OCI-LY3 (cell line): ENCODE measurements around the gene SRP19.
"Not testable (repeated sequence)": the region's sequence is repeated elsewhere in the genome, so short reads cannot be mapped to it uniquely, and the experiment has no call there.

Source experiments
- H2AFZ ChIP-seq: fragments of 200-600, 300-600 bp; shearing (Covaris generic); 2 replicates; pipeline ENCODE4 v1.6.0; 2014; ENCODE audit warnings: antibody characterized with exemption, low read depth, low read length
- H3K27ac ChIP-seq: fragments of 200-600, 300-600 bp; sonication (generic); 2 replicates; pipeline ENCODE4 v1.5.1; 2014; ENCODE audit warnings: mild to moderate bottlenecking, low read length, moderate library complexity, mixed read lengths
- H3K27me3 ChIP-seq: fragments of 200-600, 300-600 bp; sonication (generic); 2 replicates; pipeline ENCODE4 v1.6.1; 2014; ENCODE audit warnings: low read depth, low read length, mixed read lengths
- H3K36me3 ChIP-seq: fragments of 200-600, 300-600 bp; sonication (generic); replicated peaks from 2 replicates; pipeline ENCODE3; 2014; ENCODE audit warnings: low read depth, low read length, mixed read lengths
- H3K4me1 ChIP-seq: fragments of 300-600, 200-600 bp; sonication (generic); 2 replicates; pipeline ENCODE4 v1.6.1; 2014; ENCODE audit warnings: low read length, mixed read lengths
- H3K4me2 ChIP-seq: fragments of 200-600, 300-600 bp; sonication (generic); 2 replicates; pipeline ENCODE4 v1.6.1; 2014; ENCODE audit warnings: low read length, mixed read lengths
- H3K4me3 ChIP-seq: fragments of 300-600, 200-600 bp; sonication (generic); 2 replicates; pipeline ENCODE4 v1.5.1; 2014; ENCODE audit warnings: antibody characterized with exemption, mild to moderate bottlenecking, low read length, moderate library complexity
- H3K79me2 ChIP-seq: fragments of 300-600, 200-600 bp; shearing (Covaris generic); 2 replicates; pipeline ENCODE4 v1.6.1; 2014; ENCODE audit warnings: mild to moderate bottlenecking, low read length, mixed read lengths
- H3K9ac ChIP-seq: fragments of 300-600, 200-600 bp; shearing (Covaris generic); 2 replicates; pipeline ENCODE4 v1.6.0; 2014; ENCODE audit warnings: mild to moderate bottlenecking, low read length, moderate library complexity
- H3K9me3 ChIP-seq: fragments of 200-600, 300-600 bp; shearing (Covaris generic); 2 replicates; pipeline ENCODE4 v1.6.1; 2014; ENCODE audit warnings: low read length, mixed read lengths; ENCODE audit not compliant: insufficient read depth
- H4K20me1 ChIP-seq: fragments of 200-600, 300-600 bp; sonication (generic); 2 replicates; pipeline ENCODE4 v1.6.1; 2016; ENCODE audit warnings: low read length, mixed read lengths; ENCODE audit not compliant: insufficient read depth
- CTCF ChIP-seq: fragments of 200-600, 300-600 bp; sonication (generic); IDR thresholded peaks from 2 replicates; pipeline ENCODE4 v1.5.1; 2014; ENCODE audit warnings: antibody characterized with exemption, low read length, low read depth
- EZH2phosphoT487 ChIP-seq: fragments of 200-600 bp; shearing (Covaris generic); IDR thresholded peaks from 2 replicates; pipeline ENCODE4 v1.6.1; 2018; ENCODE audit warnings: antibody characterized with exemption, mixed run types, low read depth

Gene SRP19

GRCh38 chr5:112848116-112848811 is 12.8 kb upstream of the SRP19 start:
- no peaks in the 10 kb centered on the region for H3K9me3 ChIP-seq
- H4K20me1 ChIP-seq, result no peaks in the 10 kb centered on the region
- TF ChIP-seq EZH2phosphoT487 (no peak), CTCF (peak; percentile 49)
- peaks cover 18% of the 10 kb centered on the region for H3K4me1 ChIP-seq
- no peak overlapping the region for H3K9ac ChIP-seq
- H2AFZ ChIP-seq, result peak overlapping the region; percentile 25; the same call in 1 of the 2 replicates
- no peaks in the 10 kb centered on the region for H3K79me2 ChIP-seq
- peak overlapping the region; percentile 54 for H3K4me2 ChIP-seq
- H3K27me3 ChIP-seq, result no peaks in the 10 kb centered on the region
- peak overlapping the region; percentile 30 for H3K27ac ChIP-seq
- H3K4me3 ChIP-seq, result peak overlapping the region; percentile 25; the same call in 1 of the 2 replicates
- no peaks in the 10 kb centered on the region for H3K36me3 ChIP-seq

- H3K36me3 ChIP-seq, result no peaks in the 10 kb centered on the region
- H3K9me3 ChIP-seq, result peaks cover 3% of the 10 kb centered on the region; the same call in 1 of the 2 replicates
- H4K20me1 ChIP-seq, result no peaks in the 10 kb centered on the region
- H2AFZ ChIP-seq, result no peak overlapping the region
- H3K4me3 ChIP-seq, result no peak overlapping the region
- TF ChIP-seq EZH2phosphoT487 (no peak), CTCF (no peak)
- no peak overlapping the region for H3K9ac ChIP-seq
- no peak overlapping the region for H3K4me2 ChIP-seq
- no peaks in the 10 kb centered on the region for H3K27me3 ChIP-seq
- no peaks in the 10 kb centered on the region for H3K79me2 ChIP-seq
- H3K27ac ChIP-seq, result no peak overlapping the region
- peaks cover 15% of the 10 kb centered on the region for H3K4me1 ChIP-seq
Measured at GRCh38 chr5:112849912-112850311, 11.2 kb upstream of the SRP19 start.

- H3K36me3 ChIP-seq, result no peaks in the 10 kb centered on the region
- H2AFZ ChIP-seq, result no peak overlapping the region
- H3K4me1 ChIP-seq, result 0 out of 2 replicates have a peak, but pooled peaks cover 2% of the 10 kb centered on the region
- peaks cover 3% of the 10 kb centered on the region; the same call in 1 of the 2 replicates for H3K9me3 ChIP-seq
- H3K79me2 ChIP-seq, result no peaks in the 10 kb centered on the region
- TF ChIP-seq EZH2phosphoT487 (no peak), CTCF (no peak)
- H3K9ac ChIP-seq, result no peak overlapping the region
- no peak overlapping the region for H3K27ac ChIP-seq
- no peaks in the 10 kb centered on the region for H3K27me3 ChIP-seq
- H4K20me1 ChIP-seq, result no peaks in the 10 kb centered on the region
- no peak overlapping the region for H3K4me2 ChIP-seq
- no peak overlapping the region for H3K4me3 ChIP-seq
Measured at GRCh38 chr5:112854651-112855050, 6.4 kb upstream of the SRP19 start.

GRCh38 chr5:112857866-112858265 is 3.2 kb upstream of the SRP19 start:
- Histone ChIP-seq H3K79me2 (peaks cover 24% of the 10 kb centered on the region), H3K9me3 (peaks cover 3% of the 10 kb centered on the region; the same call in 1 of the 2 replicates), H3K27me3 (no peaks in the 10 kb centered on the region), H3K4me3 (no peak overlapping the region), H3K4me2 (no peak overlapping the region), H3K27ac (no peak overlapping the region), H2AFZ (no peak overlapping the region), H3K4me1 (peaks cover 13% of the 10 kb centered on the region), H3K9ac (no peak overlapping the region), H3K36me3 (peaks cover 5% of the 10 kb centered on the region), H4K20me1 (no peaks in the 10 kb centered on the region)
- TF ChIP-seq CTCF, result no peak
- no peak for TF ChIP-seq EZH2phosphoT487

GRCh38 chr5:112860571-112860928 is 537 bp upstream of the SRP19 start:
- Histone ChIP-seq H3K9ac (peak overlapping the region; percentile 92), H3K79me2 (peaks cover 43% of the 10 kb centered on the region), H3K4me2 (peak overlapping the region; percentile 100), H3K4me1 (peaks cover 15% of the 10 kb centered on the region), H2AFZ (peak overlapping the region; percentile 96), H3K27ac (peak overlapping the region; percentile 78), H3K36me3 (peaks cover 18% of the 10 kb centered on the region), H3K4me3 (peak overlapping the region; percentile 98)
- not testable (repeated sequence) for H3K27me3 ChIP-seq, H4K20me1 ChIP-seq, H3K9me3 ChIP-seq
